Measurements from ENCODE around the gene SMCHD1. TPM values are rescaled to one million over a fixed set of nuclear protein-coding genes. Genes with fewer than 3 reads are reported as not detected.

SMCHD1 gene
- total RNA-seq, result 100 to 1,000 TPM in 2 of 3 donors, 10 to 100 TPM in 1; 73.9 to 131 (median 102) TPM

DNA sequence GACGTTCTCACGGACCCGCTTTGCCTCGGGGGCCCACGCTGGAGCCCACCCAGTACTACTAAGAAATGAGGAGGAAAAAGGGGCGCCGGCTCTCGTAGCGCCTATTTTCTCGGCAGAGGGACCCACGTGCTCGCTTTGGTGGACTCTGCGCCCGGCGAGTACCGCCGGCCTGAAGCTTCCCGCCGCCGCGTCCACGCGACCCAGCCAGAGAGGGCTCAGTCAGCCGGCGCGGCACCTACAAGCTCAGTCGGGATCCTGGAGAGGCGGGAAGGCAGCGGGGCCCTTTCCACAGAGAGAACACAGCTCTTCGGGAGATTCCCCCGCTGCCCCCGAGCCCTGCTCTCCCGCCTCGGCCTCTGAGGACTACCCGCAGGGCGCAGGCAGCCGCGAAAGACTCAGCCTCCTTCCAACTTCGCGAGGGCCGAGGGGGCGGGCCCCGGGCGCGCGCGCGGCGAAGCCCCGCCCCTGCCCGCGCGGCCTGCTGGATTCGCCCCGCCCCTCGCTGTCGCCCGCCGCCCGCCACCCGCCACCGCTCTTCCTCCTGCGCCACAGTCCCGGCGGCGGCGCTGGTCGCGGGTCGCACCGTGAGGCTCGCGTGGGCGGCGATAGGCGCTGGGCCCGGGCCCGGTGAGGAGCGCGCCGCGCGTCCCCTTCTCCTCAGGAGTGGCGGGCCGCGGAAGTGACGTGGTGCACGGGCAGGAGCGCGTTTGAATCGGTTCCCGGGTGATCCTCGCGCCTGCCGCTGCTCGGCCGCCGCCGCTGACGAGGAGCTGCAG lies at the start of gene SMCHD1:
Gene SMCHD1 (plus strand): TSS at position 549 of the 776 bp plus-strand sequence. CDS start 350 bp downstream, outside the sequence.
- H3K27me3 ChIP-seq, result no peaks in the 10 kb centered on the region
- no peaks in the 10 kb centered on the region for H3K36me3 ChIP-seq
- H3K4me1 ChIP-seq, result peaks cover 0 to 8% of the 10 kb centered on the region in 2 donors
- intact Hi-C loops (cut with DNase I; ENCODE audit: low total_unique reads), result loop anchor here (5.0 kb wide), 1 partner anchor 1943 kb away; the partner anchor contains the start of gene ENOSF1
- H3K9me3 ChIP-seq, result no peaks in the 10 kb centered on the region
- peak; percentile 73 to 77 for DNase-seq (ENCODE audit: low spot score in 2 of 2)
- H3K4me3 ChIP-seq, result peak within 1 kb of the TSS; percentile 91 to 96 (median 91)
- peak within 1 kb of the TSS; percentile 97 to 99 for H3K27ac ChIP-seq
- TF ChIP-seq POLR2A (IDR thresholded peaks at IDR 0.05) (no peak), POLR2AphosphoS5 (IDR thresholded peaks at IDR 0.05) (peak; percentile 78 to 88 (median 85))

DNA sequence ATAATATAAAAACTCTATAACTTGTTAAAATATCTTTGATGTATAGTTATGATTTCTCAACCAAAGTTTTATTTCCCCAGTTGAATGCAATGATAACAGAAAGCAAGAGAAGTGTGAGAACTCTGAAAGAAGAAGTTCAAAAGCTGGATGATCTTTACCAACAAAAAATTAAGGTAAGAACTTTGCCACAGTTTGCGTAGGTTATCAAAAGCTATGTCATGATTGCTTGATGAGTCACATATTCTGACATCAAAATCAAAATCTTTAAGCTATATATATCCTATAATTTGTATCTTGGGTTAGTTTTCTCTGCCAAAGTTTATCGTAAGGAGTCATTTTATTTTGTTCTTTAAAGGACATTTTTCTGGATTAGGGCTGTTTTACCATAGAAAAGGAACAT lies 49.2 kb upstream of the SMCHD1 start:
- Histone ChIP-seq H3K36me3 (no peaks in the 10 kb centered on the region), H3K4me3 (no peak overlapping the region), H3K4me1 (no peaks in the 10 kb centered on the region), H3K27ac (no peak overlapping the region), H3K27me3 (no peaks in the 10 kb centered on the region), H3K9me3 (no peaks in the 10 kb centered on the region)
- intact Hi-C loops (cut with DNase I; ENCODE audit: low total_unique reads), result loop anchor here (5.0 kb wide), 1 partner anchor 126 kb away; no protein-coding TSS in a partner anchor
- TF ChIP-seq, protein P1, sequence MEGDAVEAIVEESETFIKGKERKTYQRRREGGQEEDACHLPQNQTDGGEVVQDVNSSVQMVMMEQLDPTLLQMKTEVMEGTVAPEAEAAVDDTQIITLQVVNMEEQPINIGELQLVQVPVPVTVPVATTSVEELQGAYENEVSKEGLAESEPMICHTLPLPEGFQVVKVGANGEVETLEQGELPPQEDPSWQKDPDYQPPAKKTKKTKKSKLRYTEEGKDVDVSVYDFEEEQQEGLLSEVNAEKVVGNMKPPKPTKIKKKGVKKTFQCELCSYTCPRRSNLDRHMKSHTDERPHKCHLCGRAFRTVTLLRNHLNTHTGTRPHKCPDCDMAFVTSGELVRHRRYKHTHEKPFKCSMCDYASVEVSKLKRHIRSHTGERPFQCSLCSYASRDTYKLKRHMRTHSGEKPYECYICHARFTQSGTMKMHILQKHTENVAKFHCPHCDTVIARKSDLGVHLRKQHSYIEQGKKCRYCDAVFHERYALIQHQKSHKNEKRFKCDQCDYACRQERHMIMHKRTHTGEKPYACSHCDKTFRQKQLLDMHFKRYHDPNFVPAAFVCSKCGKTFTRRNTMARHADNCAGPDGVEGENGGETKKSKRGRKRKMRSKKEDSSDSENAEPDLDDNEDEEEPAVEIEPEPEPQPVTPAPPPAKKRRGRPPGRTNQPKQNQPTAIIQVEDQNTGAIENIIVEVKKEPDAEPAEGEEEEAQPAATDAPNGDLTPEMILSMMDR (IDR thresholded peaks at IDR 0.05), result no peak
- TF ChIP-seq POLR2AphosphoS5 (IDR thresholded peaks at IDR 0.05), result no peak
- no peak for TF ChIP-seq POLR2A (IDR thresholded peaks at IDR 0.05)
- no peak for DNase-seq (ENCODE audit: low spot score in 2 of 2)

DNA sequence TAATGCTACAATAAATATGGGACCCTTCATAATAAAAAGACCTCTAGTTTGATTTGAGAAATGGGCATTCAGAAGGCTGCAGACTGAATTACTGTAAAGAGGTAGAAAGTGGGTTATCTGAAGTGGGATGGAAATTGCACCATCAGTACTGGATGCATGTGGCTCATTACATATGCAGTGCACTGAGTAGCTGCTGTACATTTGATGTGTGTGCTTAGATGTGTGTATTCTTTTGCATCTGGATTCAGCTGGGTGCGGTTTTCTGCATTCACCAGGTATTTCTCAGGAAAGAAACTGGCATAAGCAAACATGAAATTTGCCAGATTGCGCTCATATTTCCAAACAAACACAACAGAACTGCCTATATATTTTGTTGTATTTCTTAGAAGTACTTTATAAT lies 45.9 kb upstream of the SMCHD1 start:
- intact Hi-C loops (cut with DNase I; ENCODE audit: low total_unique reads), result loop anchor here (5.0 kb wide), 1 partner anchor 123 kb away; no protein-coding TSS in a partner anchor
- no peaks in the 10 kb centered on the region for H3K36me3 ChIP-seq
- H3K27me3 ChIP-seq, result no peaks in the 10 kb centered on the region
- no peaks in the 10 kb centered on the region for H3K9me3 ChIP-seq
- no peaks in the 10 kb centered on the region for H3K4me1 ChIP-seq
- H3K27ac ChIP-seq, result no peak overlapping the region
- no peak for DNase-seq (ENCODE audit: low spot score in 2 of 2)
- H3K4me3 ChIP-seq, result no peak overlapping the region
- TF ChIP-seq POLR2A (IDR thresholded peaks at IDR 0.05) (no peak), POLR2AphosphoS5 (IDR thresholded peaks at IDR 0.05) (no peak)
- TF ChIP-seq, protein P1 (IDR thresholded peaks at IDR 0.05), result no peak

DNA sequence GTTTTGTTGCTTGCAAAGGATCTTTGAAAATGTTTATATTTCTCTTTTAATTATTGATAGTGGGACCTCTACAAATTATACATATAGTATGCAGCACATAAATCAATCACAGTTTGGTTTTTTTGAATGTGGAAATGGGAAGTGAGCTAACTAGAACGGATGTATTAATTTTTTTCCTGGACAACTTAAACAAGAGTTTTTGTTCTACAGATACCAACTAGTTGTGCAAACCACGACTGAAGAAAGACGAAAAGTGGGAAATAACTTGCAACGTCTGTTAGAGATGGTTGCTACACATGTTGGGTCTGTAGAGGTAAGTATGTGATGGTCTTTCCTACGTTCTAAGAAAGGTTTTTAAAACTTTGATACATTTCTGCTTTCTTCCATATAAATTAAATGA lies 45.0 kb upstream of the SMCHD1 start:
- no peak for DNase-seq (ENCODE audit: low spot score in 2 of 2)
- Histone ChIP-seq H3K27ac (no peak overlapping the region), H3K4me1 (no peaks in the 10 kb centered on the region), H3K36me3 (no peaks in the 10 kb centered on the region), H3K4me3 (no peak overlapping the region), H3K9me3 (no peaks in the 10 kb centered on the region), H3K27me3 (no peaks in the 10 kb centered on the region)
- no peak for TF ChIP-seq POLR2AphosphoS5 (IDR thresholded peaks at IDR 0.05)
- TF ChIP-seq, protein P1 (IDR thresholded peaks at IDR 0.05), result no peak
- no peak for TF ChIP-seq POLR2A (IDR thresholded peaks at IDR 0.05)
- intact Hi-C loops (cut with DNase I; ENCODE audit: low total_unique reads), result no loop called here

DNA sequence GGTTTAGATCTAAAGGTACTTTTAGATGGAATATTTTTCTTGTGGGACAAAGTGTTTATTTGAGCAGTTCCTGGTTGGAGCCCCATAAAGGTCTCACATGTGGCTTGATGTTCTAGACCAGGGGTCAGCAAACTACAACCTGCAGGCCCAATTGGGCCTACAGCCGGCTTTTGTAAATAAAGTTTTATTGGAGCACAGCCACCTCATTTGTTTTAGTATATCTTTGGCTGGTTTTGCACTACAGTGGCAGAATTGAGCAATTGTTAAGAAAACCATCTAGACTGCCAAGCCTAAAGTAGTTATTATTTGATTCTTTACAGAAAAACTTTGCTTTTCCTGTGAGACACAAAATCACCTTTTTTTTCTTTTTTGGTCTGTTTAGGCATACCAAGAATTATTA lies 42.5 kb upstream of the SMCHD1 start:
- Histone ChIP-seq H3K4me1 (no peaks in the 10 kb centered on the region), H3K36me3 (no peaks in the 10 kb centered on the region), H3K4me3 (no peak overlapping the region), H3K27me3 (no peaks in the 10 kb centered on the region), H3K27ac (no peak overlapping the region), H3K9me3 (no peaks in the 10 kb centered on the region)
- no peak for DNase-seq (ENCODE audit: low spot score in 2 of 2)
- no peak for TF ChIP-seq POLR2AphosphoS5 (IDR thresholded peaks at IDR 0.05)
- TF ChIP-seq, protein P1 (IDR thresholded peaks at IDR 0.05), result no peak
- TF ChIP-seq POLR2A (IDR thresholded peaks at IDR 0.05), result no peak
- intact Hi-C loops (cut with DNase I; ENCODE audit: low total_unique reads), result no loop called here

Data from breast epithelium (tissue), 4 donors.